SK-N-SH (cell line): ENCODE measurements around the gene GTF2E1. TPM values are rescaled to one million over a fixed set of nuclear protein-coding genes. Genes with fewer than 3 reads are reported as not detected.

Experiments
- CTCF ChIA-PET: fragments of 300-600, 350-600 bp; formaldehyde crosslinking; extraction: SDS; loops from one replicate; lab custom pipeline; 2021; lab: Yijun Ruan, JAX
- POLR2A ChIA-PET: fragments of 350-600 bp; sonication (Branson Sonifier 250); formaldehyde crosslinking; extraction: SDS; loops from one replicate; lab custom pipeline; 2020; ENCODE audit warnings: antibody characterized with exemption, inconsistent platforms; lab: Yijun Ruan, JAX
- DNase-seq: peaks from one replicate; pipeline ENCODE4 v3.0.0; 2012
- H2AFZ ChIP-seq: fragments of 200-600 bp; sonication (generic); 2 replicates; pipeline ENCODE4 v1.8.1; 2016; ENCODE audit warnings: antibody characterized with exemption, mild to moderate bottlenecking, low read depth
- H3F3A ChIP-seq: fragments of 200-600 bp; sonication (generic); replicated peaks from 2 replicates; pipeline ENCODE3; 2016; ENCODE audit warnings: antibody characterized with exemption, mild to moderate bottlenecking; ENCODE audit not compliant: insufficient read depth
- H3K27ac ChIP-seq, 2 experiments: fragments of 200-500 bp in 1 of 2; fragments of 200-600 bp in 1 of 2; sonication (Bioruptor generic) in 1 of 2; sonication (generic), shearing (Covaris generic) in 1 of 2; 2 replicates each; pipeline versions ENCODE4 v1.5.1 to v1.6.1; 2014 to 2016; ENCODE audit warnings: low read depth in 2 of 2, inconsistent platforms in 1 of 2, low read length in 1 of 2, mild to moderate bottlenecking in 1 of 2, mixed read lengths in 1 of 2
- H3K27me3 ChIP-seq: fragments of 200-600 bp; sonication (generic), shearing (Covaris generic); 2 replicates; pipeline ENCODE4 v1.6.1; 2016; ENCODE audit warnings: mixed run types; ENCODE audit not compliant: insufficient read depth
- H3K36me3 ChIP-seq, 2 experiments: fragments of 200-500 bp in 1 of 2; fragments of 200-600 bp in 1 of 2; sonication (Bioruptor generic) in 1 of 2; sonication (generic) in 1 of 2; replicated peaks in 1 of 2; 2 replicates each; pipeline versions ENCODE3 to v1.5.1; 2014 to 2016; ENCODE audit warnings: low read length in 1 of 2, mild to moderate bottlenecking in 1 of 2; ENCODE audit not compliant: insufficient read depth in 2 of 2, control insufficient read depth in 1 of 2
- H3K4me1 ChIP-seq, 2 experiments: fragments of 200-500 bp in 1 of 2; fragments of 200-600 bp in 1 of 2; sonication (Bioruptor generic) in 1 of 2; sonication (generic), shearing (Covaris generic) in 1 of 2; 2 replicates each; pipeline versions ENCODE4 v1.5.1 to v1.6.1; 2014 to 2016; ENCODE audit warnings: low read depth in 1 of 2, low read length in 1 of 2, mixed run types in 1 of 2; ENCODE audit not compliant: insufficient read depth in 2 of 2, control insufficient read depth in 1 of 2
- H3K4me2 ChIP-seq: fragments of 200-600 bp; sonication (generic), shearing (Covaris generic); 2 replicates; pipeline ENCODE4 v1.6.1; 2017; ENCODE audit warnings: mixed run types
- H3K4me3 ChIP-seq, 2 experiments: fragments of 200-500 bp in 1 of 2; fragments of 200-600 bp in 1 of 2; sonication (Bioruptor generic) in 1 of 2; sonication (generic), shearing (Covaris generic) in 1 of 2; 2 replicates each; pipeline versions ENCODE4 v1.5.1 to v1.8.1; 2014 to 2016; ENCODE audit warnings: low read depth in 2 of 2, inconsistent platforms in 1 of 2, low read length in 1 of 2, mild to moderate bottlenecking in 1 of 2, mixed read lengths in 1 of 2, moderate library complexity in 1 of 2
- H3K79me2 ChIP-seq: fragments of 200-600 bp; sonication (generic); 2 replicates; pipeline ENCODE4 v1.8.1; 2017; ENCODE audit warnings: mild to moderate bottlenecking; ENCODE audit not compliant: insufficient read depth
- H3K9ac ChIP-seq: fragments of 200-600 bp; sonication (generic); 2 replicates; pipeline ENCODE4 v1.6.1; 2017; ENCODE audit warnings: mixed run types
- H3K9me2 ChIP-seq: fragments of 200-600 bp; sonication (generic); 2 replicates; pipeline ENCODE4 v1.6.1; 2017; ENCODE audit warnings: mixed run types
- H3K9me3 ChIP-seq: fragments of 200-600 bp; sonication (generic); 2 replicates; pipeline ENCODE4 v1.6.1; 2017; ENCODE audit warnings: mixed run types, mild to moderate bottlenecking, moderate library complexity
- H4K20me1 ChIP-seq: fragments of 200-600 bp; sonication (generic); 2 replicates; pipeline ENCODE4 v1.6.1; 2017; ENCODE audit warnings: mild to moderate bottlenecking, mixed run types; ENCODE audit not compliant: insufficient read depth
- EZH2phosphoT487 ChIP-seq: fragments of 200-600 bp; sonication (generic); IDR thresholded peaks from 2 replicates; pipeline ENCODE4 v1.6.1; 2017; ENCODE audit warnings: low read depth, mixed run types, mild to moderate bottlenecking, antibody characterized with exemption, moderate library complexity, borderline replicate concordance
- FOXJ3 ChIP-seq: sonication (generic); formaldehyde crosslinking; IDR thresholded peaks from 2 replicates; pipeline ENCODE4 v1.5.1; 2020; ENCODE audit warnings: mild to moderate bottlenecking, missing genetic modification reagents
- MEF2A ChIP-seq: IDR thresholded peaks from 2 replicates; pipeline ENCODE4 v1.4.0; 2012; ENCODE audit warnings: low read depth, borderline replicate concordance
- MXI1 ChIP-seq: IDR thresholded peaks from 2 replicates; pipeline ENCODE4 v1.6.1; 2012; ENCODE audit warnings: mild to moderate bottlenecking, low read depth, low read length, improper control_type of control experiment
- NFIC ChIP-seq: IDR thresholded peaks from 2 replicates; pipeline ENCODE4 v1.4.0; 2012; ENCODE audit warnings: borderline replicate concordance
- NRF1 ChIP-seq: IDR thresholded peaks from 2 replicates; pipeline ENCODE4 v1.6.1; 2012; ENCODE audit warnings: low read depth, mild to moderate bottlenecking, low read length
- POLR2AphosphoS5 ChIP-seq: IDR thresholded peaks from 2 replicates; pipeline ENCODE4 v1.6.1; 2012; ENCODE audit warnings: low read depth, low read length
- RFX5 ChIP-seq: IDR thresholded peaks from 2 replicates; pipeline ENCODE4 v1.6.1; 2012; ENCODE audit warnings: mild to moderate bottlenecking, improper control_type of control experiment, low read length
- RXRA ChIP-seq: IDR thresholded peaks from 2 replicates; pipeline ENCODE4 v1.4.0; 2012; ENCODE audit warnings: low read depth, mild to moderate bottlenecking, borderline replicate concordance
- SIN3A ChIP-seq: IDR thresholded peaks from 2 replicates; pipeline ENCODE4 v1.6.1; 2012; ENCODE audit warnings: low read depth, mild to moderate bottlenecking, low read length, moderate library complexity, borderline replicate concordance
- TAF1 ChIP-seq: IDR thresholded peaks from 2 replicates; pipeline ENCODE4 v1.6.1; 2012; ENCODE audit warnings: low read depth, mild to moderate bottlenecking, low read length, moderate library complexity, borderline replicate concordance
- TCF12 ChIP-seq: IDR thresholded peaks from 2 replicates; pipeline ENCODE4 v1.4.0; 2012
- TEAD4 ChIP-seq: IDR thresholded peaks from 2 replicates; pipeline ENCODE4 v1.4.0; 2012; ENCODE audit warnings: mild to moderate bottlenecking, borderline replicate concordance; ENCODE audit not compliant: insufficient read depth
- YY1 ChIP-seq: IDR thresholded peaks from 2 replicates; pipeline ENCODE4 v1.4.0; 2012; ENCODE audit warnings: low read depth, mild to moderate bottlenecking
- WGBS: methylation state at CpG from one replicate; pipeline ENCODE4 v1.1.6; 2017; ENCODE audit warnings: low lambda C conversion rate; 5-methylcytosine and 5-hydroxymethylcytosine counted together
- polyA plus RNA-seq, 3 experiments: library from polyadenylated mRNA; depleted of rRNA; stranded (reverse); fragments of >200 nt; gene quantifications; 2 replicates each; pipeline ENCODE4 v1.2.3, GENCODE V29; 2012
- TF ChIP-seq, protein P1 (sequence below): IDR thresholded peaks from 2 replicates; pipeline ENCODE4 v1.4.0; 2012; ENCODE audit warnings: low read depth, borderline replicate concordance
- TF ChIP-seq, protein P2 (sequence below): fragments of 200-600 bp; sonication (generic); IDR thresholded peaks from 2 replicates; pipeline ENCODE4 v1.6.1; 2017; ENCODE audit warnings: antibody characterized with exemption, mild to moderate bottlenecking, moderate library complexity
- TF ChIP-seq, protein P3 (sequence below): fragments of 150-350 bp; IDR thresholded peaks from 2 replicates; pipeline ENCODE4 v1.6.1; 2017; ENCODE audit warnings: antibody characterized with exemption, low read length, low read depth, borderline replicate concordance

GTF2E1 gene
- polyA plus RNA-seq, 1 of the 3 experiments (the other 2 are of a cell fraction) = 5.7 TPM

- POLR2A ChIA-PET = no interaction called here
- no peak for DNase-seq
- peaks cover 6% of the 10 kb centered on the region for H3F3A ChIP-seq
- CTCF ChIA-PET = interaction anchor here (0.8 to 3.1 kb wide), 2 partner anchors 24 to 28 kb away, joined by 3 to 18 read pairs; no protein-coding TSS in a partner anchor
- no peak overlapping the region for H3K27ac ChIP-seq
- H3K27me3 ChIP-seq = no peaks in the 10 kb centered on the region
- H3K36me3 ChIP-seq = peaks cover 8 to 39% of the 10 kb centered on the region in 2 experiments
- TF ChIP-seq RFX5 = no peak
- TF ChIP-seq, protein P1, sequence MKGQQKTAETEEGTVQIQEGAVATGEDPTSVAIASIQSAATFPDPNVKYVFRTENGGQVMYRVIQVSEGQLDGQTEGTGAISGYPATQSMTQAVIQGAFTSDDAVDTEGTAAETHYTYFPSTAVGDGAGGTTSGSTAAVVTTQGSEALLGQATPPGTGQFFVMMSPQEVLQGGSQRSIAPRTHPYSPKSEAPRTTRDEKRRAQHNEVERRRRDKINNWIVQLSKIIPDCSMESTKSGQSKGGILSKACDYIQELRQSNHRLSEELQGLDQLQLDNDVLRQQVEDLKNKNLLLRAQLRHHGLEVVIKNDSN = no peak
- TF ChIP-seq FOXJ3 (CRISPR knock-in tag) = no peak
- TF ChIP-seq MEF2A = no peak
- no peak for TF ChIP-seq NFIC
- TF ChIP-seq MXI1 = no peak
- TF ChIP-seq, protein P2, sequence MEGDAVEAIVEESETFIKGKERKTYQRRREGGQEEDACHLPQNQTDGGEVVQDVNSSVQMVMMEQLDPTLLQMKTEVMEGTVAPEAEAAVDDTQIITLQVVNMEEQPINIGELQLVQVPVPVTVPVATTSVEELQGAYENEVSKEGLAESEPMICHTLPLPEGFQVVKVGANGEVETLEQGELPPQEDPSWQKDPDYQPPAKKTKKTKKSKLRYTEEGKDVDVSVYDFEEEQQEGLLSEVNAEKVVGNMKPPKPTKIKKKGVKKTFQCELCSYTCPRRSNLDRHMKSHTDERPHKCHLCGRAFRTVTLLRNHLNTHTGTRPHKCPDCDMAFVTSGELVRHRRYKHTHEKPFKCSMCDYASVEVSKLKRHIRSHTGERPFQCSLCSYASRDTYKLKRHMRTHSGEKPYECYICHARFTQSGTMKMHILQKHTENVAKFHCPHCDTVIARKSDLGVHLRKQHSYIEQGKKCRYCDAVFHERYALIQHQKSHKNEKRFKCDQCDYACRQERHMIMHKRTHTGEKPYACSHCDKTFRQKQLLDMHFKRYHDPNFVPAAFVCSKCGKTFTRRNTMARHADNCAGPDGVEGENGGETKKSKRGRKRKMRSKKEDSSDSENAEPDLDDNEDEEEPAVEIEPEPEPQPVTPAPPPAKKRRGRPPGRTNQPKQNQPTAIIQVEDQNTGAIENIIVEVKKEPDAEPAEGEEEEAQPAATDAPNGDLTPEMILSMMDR = no peak
- TF ChIP-seq SIN3A = no peak
- TF ChIP-seq TAF1 = no peak
- TF ChIP-seq EZH2phosphoT487 = no peak
- TF ChIP-seq TCF12 = no peak
- TF ChIP-seq, protein P3, sequence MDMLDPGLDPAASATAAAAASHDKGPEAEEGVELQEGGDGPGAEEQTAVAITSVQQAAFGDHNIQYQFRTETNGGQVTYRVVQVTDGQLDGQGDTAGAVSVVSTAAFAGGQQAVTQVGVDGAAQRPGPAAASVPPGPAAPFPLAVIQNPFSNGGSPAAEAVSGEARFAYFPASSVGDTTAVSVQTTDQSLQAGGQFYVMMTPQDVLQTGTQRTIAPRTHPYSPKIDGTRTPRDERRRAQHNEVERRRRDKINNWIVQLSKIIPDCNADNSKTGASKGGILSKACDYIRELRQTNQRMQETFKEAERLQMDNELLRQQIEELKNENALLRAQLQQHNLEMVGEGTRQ = no peak
- no peak for TF ChIP-seq POLR2AphosphoS5
- no peak for TF ChIP-seq RXRA
- TF ChIP-seq YY1 = no peak
- no peak for TF ChIP-seq TEAD4
- no peak for TF ChIP-seq NRF1
- no peak overlapping the region for H3K9ac ChIP-seq
- H3K9me3 ChIP-seq = no peaks in the 10 kb centered on the region
- no peaks in the 10 kb centered on the region for H3K9me2 ChIP-seq
- no peaks in the 10 kb centered on the region for H4K20me1 ChIP-seq
- H3K4me2 ChIP-seq = no peak overlapping the region
- 94% methylated on average over 4 of the region's 4 CpGs for whole genome bisulfite sequencing
- no peak overlapping the region for H2AFZ ChIP-seq
- peaks cover 3 to 10% of the 10 kb centered on the region in 2 experiments; a peak in 3 of 4 replicates for H3K4me1 ChIP-seq
- H3K4me3 ChIP-seq = no peak overlapping the region
- H3K79me2 ChIP-seq = peaks cover 39% of the 10 kb centered on the region
Observed at GRCh38 chr3:120770891-120771290, 28.3 kb downstream of the GTF2E1 start.
